ENCODE results near the gene SPATA2. TPM values are rescaled to one million over a fixed set of nuclear protein-coding genes. Genes with fewer than 3 reads are reported as not detected.
A peak's percentile ranks its signal among the peaks of the same experiment; 100 is the strongest.

Gene SPATA2
- total and polyA plus RNA-seq, 2 of the 13 experiments (the other 11 are each of a cell fraction or from before 2014, with no cell fraction given) = 3.2 to 8.7 TPM

DNA sequence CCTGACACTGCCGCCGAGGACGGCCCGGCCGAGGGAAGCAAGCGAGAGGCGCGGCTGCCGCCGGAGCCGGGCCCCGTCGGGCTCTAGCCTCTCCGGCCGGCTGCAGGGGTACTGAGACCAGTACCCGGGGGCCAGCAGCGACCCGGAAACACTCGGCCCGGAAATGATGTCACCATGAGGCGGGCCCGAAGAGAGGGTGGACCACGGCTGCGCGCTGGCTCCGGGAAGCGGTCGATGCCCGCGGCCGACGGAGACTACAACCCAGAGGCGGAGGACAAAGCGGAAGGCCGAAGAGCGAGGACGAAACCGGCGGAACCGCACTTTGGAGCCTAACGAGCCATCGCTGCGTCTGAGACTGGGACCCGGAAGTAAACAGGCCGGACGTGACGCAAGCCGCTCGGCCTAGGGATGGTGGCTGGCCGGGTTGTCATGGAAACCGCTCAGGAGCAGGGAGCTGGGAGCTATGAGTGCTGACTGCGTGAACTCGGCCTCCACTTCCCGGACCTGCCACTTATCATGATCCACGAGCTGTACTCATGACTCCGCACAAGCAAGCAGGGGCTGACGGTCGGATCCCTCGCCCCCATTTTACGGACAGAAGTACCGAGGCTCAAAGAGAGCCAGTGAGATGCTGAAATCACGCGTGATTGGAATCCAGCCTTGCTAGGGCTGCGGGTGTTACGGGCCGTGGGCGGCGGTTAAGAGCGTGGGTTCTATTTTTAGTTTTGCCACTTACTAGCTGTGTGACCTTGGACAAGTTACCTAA lies at the start of gene SPATA2 (continued):
- TF ChIP-seq REL (CRISPR knock-in tag; conservative IDR thresholded peaks at IDR 0.05) (no peak), ZNF143 (CRISPR knock-in tag; IDR thresholded peaks at IDR 0.05) (peak; percentile 62; the same call in 1 of the 2 replicates), IKZF1 (IDR thresholded peaks at IDR 0.05) (no peak), NFIC (IDR thresholded peaks at IDR 0.05; ENCODE audit: low read length) (no peak), TARDBP (CRISPR knock-in tag; IDR thresholded peaks at IDR 0.05) (peak; percentile 85), RBAK (CRISPR knock-in tag; IDR thresholded peaks at IDR 0.05) (peak; percentile 23; the same call in 1 of the 2 replicates), CHCHD3 (CRISPR knock-in tag; IDR thresholded peaks at IDR 0.05) (0 out of 2 replicates have a peak, but pooled peaks have one; percentile 58), ZNF260 (CRISPR knock-in tag; IDR thresholded peaks at IDR 0.05; ENCODE audit: borderline replicate concordance, low read depth) (peak; percentile 78; the same call in 1 of the 2 replicates), ZNF3 (CRISPR knock-in tag; IDR thresholded peaks at IDR 0.05) (no peak; the same call in 1 of the 2 replicates), ZSCAN29 (CRISPR knock-in tag; conservative IDR thresholded peaks at IDR 0.05) (peak; percentile 94), RARA (CRISPR knock-in tag; IDR thresholded peaks at IDR 0.05) (peak; percentile 48), PHF8 (CRISPR knock-in tag; IDR thresholded peaks at IDR 0.05) (peak; percentile 83), ZNF446 (CRISPR knock-in tag; IDR thresholded peaks at IDR 0.05) (0 out of 2 replicates have a peak, but pooled peaks have one; percentile 17), SNAPC2 (CRISPR knock-in tag; IDR thresholded peaks at IDR 0.05) (peak; percentile 93; the same call in 1 of the 2 replicates), ZEB1 (IDR thresholded peaks at IDR 0.05; ENCODE audit: insufficient replicate concordance, low read depth) (no peak)
- TF ChIP-seq, protein P1, sequence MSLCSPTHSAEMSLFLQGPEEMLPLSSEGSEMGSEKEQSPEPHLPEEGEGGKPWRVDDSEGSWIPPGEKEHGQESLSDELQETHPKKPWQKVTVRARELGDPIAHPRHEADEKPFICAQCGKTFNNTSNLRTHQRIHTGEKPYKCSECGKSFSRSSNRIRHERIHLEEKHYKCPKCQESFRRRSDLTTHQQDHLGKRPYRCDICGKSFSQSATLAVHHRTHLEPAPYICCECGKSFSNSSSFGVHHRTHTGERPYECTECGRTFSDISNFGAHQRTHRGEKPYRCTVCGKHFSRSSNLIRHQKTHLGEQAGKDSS (CRISPR knock-in tag; IDR thresholded peaks at IDR 0.05; ENCODE audit: borderline replicate concordance, low read depth) = peak; percentile 66
- TF ChIP-seq, protein P2, sequence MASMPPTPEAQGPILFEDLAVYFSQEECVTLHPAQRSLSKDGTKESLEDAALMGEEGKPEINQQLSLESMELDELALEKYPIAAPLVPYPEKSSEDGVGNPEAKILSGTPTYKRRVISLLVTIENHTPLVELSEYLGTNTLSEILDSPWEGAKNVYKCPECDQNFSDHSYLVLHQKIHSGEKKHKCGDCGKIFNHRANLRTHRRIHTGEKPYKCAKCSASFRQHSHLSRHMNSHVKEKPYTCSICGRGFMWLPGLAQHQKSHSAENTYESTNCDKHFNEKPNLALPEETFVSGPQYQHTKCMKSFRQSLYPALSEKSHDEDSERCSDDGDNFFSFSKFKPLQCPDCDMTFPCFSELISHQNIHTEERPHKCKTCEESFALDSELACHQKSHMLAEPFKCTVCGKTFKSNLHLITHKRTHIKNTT (CRISPR knock-in tag; IDR thresholded peaks at IDR 0.05) = 0 out of 2 replicates have a peak, but pooled peaks have one; percentile 67
- TF ChIP-seq, protein P3, sequence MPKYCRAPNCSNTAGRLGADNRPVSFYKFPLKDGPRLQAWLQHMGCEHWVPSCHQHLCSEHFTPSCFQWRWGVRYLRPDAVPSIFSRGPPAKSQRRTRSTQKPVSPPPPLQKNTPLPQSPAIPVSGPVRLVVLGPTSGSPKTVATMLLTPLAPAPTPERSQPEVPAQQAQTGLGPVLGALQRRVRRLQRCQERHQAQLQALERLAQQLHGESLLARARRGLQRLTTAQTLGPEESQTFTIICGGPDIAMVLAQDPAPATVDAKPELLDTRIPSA (CRISPR knock-in tag; IDR thresholded peaks at IDR 0.05; ENCODE audit: borderline replicate concordance) = no peak
- TF ChIP-seq, protein P4, sequence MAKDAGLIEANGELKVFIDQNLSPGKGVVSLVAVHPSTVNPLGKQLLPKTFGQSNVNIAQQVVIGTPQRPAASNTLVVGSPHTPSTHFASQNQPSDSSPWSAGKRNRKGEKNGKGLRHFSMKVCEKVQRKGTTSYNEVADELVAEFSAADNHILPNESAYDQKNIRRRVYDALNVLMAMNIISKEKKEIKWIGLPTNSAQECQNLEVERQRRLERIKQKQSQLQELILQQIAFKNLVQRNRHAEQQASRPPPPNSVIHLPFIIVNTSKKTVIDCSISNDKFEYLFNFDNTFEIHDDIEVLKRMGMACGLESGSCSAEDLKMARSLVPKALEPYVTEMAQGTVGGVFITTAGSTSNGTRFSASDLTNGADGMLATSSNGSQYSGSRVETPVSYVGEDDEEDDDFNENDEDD (CRISPR knock-in tag; IDR thresholded peaks at IDR 0.05; ENCODE audit: borderline replicate concordance) = peak; percentile 41
- TF ChIP-seq, protein P5, sequence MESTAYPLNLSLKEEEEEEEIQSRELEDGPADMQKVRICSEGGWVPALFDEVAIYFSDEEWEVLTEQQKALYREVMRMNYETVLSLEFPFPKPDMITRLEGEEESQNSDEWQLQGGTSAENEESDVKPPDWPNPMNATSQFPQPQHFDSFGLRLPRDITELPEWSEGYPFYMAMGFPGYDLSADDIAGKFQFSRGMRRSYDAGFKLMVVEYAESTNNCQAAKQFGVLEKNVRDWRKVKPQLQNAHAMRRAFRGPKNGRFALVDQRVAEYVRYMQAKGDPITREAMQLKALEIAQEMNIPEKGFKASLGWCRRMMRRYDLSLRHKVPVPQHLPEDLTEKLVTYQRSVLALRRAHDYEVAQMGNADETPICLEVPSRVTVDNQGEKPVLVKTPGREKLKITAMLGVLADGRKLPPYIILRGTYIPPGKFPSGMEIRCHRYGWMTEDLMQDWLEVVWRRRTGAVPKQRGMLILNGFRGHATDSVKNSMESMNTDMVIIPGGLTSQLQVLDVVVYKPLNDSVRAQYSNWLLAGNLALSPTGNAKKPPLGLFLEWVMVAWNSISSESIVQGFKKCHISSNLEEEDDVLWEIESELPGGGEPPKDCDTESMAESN (CRISPR knock-in tag; conservative IDR thresholded peaks at IDR 0.05) = peak; percentile 84
- TF ChIP-seq, protein P6, sequence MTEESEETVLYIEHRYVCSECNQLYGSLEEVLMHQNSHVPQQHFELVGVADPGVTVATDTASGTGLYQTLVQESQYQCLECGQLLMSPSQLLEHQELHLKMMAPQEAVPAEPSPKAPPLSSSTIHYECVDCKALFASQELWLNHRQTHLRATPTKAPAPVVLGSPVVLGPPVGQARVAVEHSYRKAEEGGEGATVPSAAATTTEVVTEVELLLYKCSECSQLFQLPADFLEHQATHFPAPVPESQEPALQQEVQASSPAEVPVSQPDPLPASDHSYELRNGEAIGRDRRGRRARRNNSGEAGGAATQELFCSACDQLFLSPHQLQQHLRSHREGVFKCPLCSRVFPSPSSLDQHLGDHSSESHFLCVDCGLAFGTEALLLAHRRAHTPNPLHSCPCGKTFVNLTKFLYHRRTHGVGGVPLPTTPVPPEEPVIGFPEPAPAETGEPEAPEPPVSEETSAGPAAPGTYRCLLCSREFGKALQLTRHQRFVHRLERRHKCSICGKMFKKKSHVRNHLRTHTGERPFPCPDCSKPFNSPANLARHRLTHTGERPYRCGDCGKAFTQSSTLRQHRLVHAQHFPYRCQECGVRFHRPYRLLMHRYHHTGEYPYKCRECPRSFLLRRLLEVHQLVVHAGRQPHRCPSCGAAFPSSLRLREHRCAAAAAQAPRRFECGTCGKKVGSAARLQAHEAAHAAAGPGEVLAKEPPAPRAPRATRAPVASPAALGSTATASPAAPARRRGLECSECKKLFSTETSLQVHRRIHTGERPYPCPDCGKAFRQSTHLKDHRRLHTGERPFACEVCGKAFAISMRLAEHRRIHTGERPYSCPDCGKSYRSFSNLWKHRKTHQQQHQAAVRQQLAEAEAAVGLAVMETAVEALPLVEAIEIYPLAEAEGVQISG (CRISPR knock-in tag; IDR thresholded peaks at IDR 0.05) = peak; percentile 96

Data from HepG2 (cell line).